ENCODE data around the gene RNASEH1.

The RNASEH1 gene

GRCh38 chr2:3526871-3527270, 31.3 kb downstream of the RNASEH1 start:
- Histone ChIP-seq H3K27me3 (ENCODE audit: insufficient read depth, poor library complexity, severe bottlenecking) (no peaks in the 10 kb centered on the region), H3K27ac (replicated peaks) (no peak overlapping the region), H3K4me3 (replicated peaks; ENCODE audit: insufficient read depth, low read length) (no peak overlapping the region)
- no peak for DNase-seq (ENCODE audit: low read depth in 1 of 2, low spot score in 1 of 2)
- TF ChIP-seq GABPA (IDR thresholded peaks at IDR 0.05; ENCODE audit: low read depth) (no peak), SPI1 (IDR thresholded peaks at IDR 0.05; ENCODE audit: borderline replicate concordance, low read depth) (no peak), POLR2AphosphoS5 (IDR thresholded peaks at IDR 0.05; ENCODE audit: low read depth) (no peak), CTCF (IDR thresholded peaks at IDR 0.05; ENCODE audit: insufficient read depth, low read length) (no peak)
- TF ChIP-seq, protein P1, sequence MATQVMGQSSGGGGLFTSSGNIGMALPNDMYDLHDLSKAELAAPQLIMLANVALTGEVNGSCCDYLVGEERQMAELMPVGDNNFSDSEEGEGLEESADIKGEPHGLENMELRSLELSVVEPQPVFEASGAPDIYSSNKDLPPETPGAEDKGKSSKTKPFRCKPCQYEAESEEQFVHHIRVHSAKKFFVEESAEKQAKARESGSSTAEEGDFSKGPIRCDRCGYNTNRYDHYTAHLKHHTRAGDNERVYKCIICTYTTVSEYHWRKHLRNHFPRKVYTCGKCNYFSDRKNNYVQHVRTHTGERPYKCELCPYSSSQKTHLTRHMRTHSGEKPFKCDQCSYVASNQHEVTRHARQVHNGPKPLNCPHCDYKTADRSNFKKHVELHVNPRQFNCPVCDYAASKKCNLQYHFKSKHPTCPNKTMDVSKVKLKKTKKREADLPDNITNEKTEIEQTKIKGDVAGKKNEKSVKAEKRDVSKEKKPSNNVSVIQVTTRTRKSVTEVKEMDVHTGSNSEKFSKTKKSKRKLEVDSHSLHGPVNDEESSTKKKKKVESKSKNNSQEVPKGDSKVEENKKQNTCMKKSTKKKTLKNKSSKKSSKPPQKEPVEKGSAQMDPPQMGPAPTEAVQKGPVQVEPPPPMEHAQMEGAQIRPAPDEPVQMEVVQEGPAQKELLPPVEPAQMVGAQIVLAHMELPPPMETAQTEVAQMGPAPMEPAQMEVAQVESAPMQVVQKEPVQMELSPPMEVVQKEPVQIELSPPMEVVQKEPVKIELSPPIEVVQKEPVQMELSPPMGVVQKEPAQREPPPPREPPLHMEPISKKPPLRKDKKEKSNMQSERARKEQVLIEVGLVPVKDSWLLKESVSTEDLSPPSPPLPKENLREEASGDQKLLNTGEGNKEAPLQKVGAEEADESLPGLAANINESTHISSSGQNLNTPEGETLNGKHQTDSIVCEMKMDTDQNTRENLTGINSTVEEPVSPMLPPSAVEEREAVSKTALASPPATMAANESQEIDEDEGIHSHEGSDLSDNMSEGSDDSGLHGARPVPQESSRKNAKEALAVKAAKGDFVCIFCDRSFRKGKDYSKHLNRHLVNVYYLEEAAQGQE (IDR thresholded peaks at IDR 0.05; ENCODE audit: insufficient replicate concordance, low read depth) = no peak

- Histone ChIP-seq H3K4me3 (replicated peaks; ENCODE audit: insufficient read depth, low read length) (no peak overlapping the region), H3K27me3 (ENCODE audit: insufficient read depth, poor library complexity, severe bottlenecking) (no peaks in the 10 kb centered on the region), H3K27ac (replicated peaks) (no peak overlapping the region)
- no peak for TF ChIP-seq SPI1 (IDR thresholded peaks at IDR 0.05; ENCODE audit: borderline replicate concordance, low read depth)
- TF ChIP-seq POLR2AphosphoS5 (IDR thresholded peaks at IDR 0.05; ENCODE audit: low read depth) = no peak
- no peak for TF ChIP-seq CTCF (IDR thresholded peaks at IDR 0.05; ENCODE audit: insufficient read depth, low read length)
- TF ChIP-seq, protein P1 (IDR thresholded peaks at IDR 0.05; ENCODE audit: insufficient replicate concordance, low read depth) = no peak
- no peak for TF ChIP-seq GABPA (IDR thresholded peaks at IDR 0.05; ENCODE audit: low read depth)
- DNase-seq (ENCODE audit: low read depth in 1 of 2, low spot score in 1 of 2) = no peak
Observed at GRCh38 chr2:3523551-3524041, 34.5 kb downstream of the RNASEH1 start.

DNA sequence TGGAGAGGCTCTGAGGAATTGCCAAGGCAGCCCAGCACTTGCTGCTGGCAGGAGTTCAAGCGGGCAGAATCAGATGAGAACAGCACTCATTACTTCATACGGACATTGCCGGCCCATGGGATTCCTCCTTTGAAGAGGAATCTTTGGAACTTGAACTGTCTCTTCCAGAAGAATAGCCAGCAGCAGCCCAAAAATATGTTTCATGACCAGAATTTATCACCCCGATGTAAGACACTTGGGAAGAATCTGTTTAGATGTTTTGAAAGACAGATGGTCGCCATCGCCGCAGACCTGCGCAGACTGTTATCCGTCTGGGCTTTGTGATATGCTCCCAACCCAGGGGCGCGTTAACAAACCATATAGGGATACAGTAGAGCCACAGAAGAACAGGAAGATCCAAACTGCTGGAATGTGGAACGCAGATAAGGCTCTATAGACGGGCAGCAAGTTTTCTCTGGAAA, 35.1 kb downstream of the RNASEH1 start:
- H3K4me3 ChIP-seq (replicated peaks; ENCODE audit: insufficient read depth, low read length) = no peak overlapping the region
- no peaks in the 10 kb centered on the region for H3K27me3 ChIP-seq (ENCODE audit: insufficient read depth, poor library complexity, severe bottlenecking)
- H3K27ac ChIP-seq (replicated peaks) = no peak overlapping the region
- DNase-seq (ENCODE audit: low read depth in 1 of 2, low spot score in 1 of 2) = no peak
- no peak for TF ChIP-seq POLR2AphosphoS5 (IDR thresholded peaks at IDR 0.05; ENCODE audit: low read depth)
- no peak for TF ChIP-seq SPI1 (IDR thresholded peaks at IDR 0.05; ENCODE audit: borderline replicate concordance, low read depth)
- no peak for TF ChIP-seq GABPA (IDR thresholded peaks at IDR 0.05; ENCODE audit: low read depth)
- TF ChIP-seq, protein P1 (IDR thresholded peaks at IDR 0.05; ENCODE audit: insufficient replicate concordance, low read depth) = no peak
- TF ChIP-seq CTCF (IDR thresholded peaks at IDR 0.05; ENCODE audit: insufficient read depth, low read length) = no peak

Data from HL-60 (cell line).